Activated CD4-positive, CD25-positive, alpha-beta regulatory T cell treated with anti-CD3 and anti-CD28 coated beads, Interleukin-2, amount 50 U/mL, for 24 hours (primary cell): ENCODE measurements around the gene ERFL.
"Not testable (repeated sequence)": the region's sequence is repeated elsewhere in the genome, so short reads cannot be mapped to it uniquely, and the experiment has no call there.

Source experiments
- ATAC-seq, 2 donors: fragments of 150-1000 bp; cut with Tn5 transposase; one replicate each; pipeline ENCODE4 v1.10.0; 2021; ENCODE audit warnings: mild to moderate bottlenecking in 1 of 2, moderate library complexity in 1 of 2

The ERFL gene

DNA sequence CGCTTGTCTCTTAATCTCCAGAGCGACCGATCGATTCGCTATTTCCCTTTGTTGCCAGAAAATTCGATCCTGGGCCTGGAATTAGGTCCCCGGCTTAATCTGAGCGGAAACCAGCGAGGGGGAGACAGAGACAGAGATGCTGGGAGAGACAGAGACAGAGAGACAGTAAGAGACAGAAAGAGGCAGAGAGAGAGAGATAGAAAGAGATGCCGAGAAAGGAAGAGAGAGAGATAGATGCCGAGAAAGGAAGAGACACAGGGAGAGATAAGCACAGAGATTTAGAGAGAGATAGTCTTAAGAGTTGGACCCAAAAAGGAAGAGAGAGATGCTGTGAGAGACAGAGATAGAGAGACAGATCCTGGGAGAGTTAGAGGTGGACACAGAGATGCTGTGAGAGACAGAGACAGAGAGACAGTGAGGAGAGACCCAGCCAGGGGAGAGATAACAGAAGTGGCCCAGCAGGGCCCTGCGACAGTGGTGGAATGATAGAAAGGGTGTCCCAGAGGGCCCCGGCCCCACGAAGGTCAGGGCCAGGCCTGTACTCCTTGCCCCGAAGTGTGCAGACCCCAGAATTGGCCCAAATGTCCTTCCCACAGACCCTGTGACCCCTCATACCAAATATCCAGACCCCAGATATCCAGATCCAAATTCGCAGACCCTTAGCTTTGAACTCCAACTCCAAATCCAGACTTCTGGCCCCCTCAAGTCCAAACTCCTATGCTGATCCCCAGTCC lies 1.3 kb downstream of the ERFL start:
- no peak for ATAC-seq

DNA sequence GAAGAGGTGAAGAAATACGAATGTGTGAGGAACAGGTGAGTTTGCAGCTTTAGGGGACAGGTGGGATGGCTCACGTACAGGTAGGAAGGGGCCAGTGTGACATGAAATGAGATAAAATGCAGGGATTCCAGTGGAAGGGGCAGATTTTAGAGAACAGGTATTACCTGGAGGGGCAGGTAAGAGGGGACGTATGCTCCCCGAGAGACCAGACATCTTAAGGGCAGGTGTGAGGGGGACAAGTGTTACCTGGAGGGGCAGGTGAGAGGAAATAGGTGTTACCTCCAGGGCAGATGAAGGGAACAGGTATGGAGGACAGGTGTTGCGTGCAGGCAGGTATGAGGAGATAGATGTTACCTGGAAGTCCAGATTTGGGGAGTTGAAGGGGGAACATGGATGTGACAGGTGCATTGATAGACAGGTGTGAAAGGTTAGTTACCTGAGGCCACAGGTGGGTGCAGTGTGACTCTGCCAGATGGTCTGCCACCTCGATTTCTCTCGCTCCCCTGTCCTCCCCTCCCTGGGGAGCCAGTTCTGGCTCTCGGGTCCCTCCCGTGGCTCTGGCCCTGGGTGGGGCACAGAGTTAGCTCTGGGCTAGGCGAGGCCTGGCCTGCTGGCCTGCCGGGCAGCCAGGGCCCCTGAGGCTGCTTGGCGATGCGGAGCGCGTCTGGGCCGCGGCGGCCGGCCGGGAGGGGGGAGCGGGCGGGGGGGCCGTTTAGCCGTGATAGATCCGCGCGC lies 2.1 kb downstream of the ERFL start:
- no peak for ATAC-seq

DNA sequence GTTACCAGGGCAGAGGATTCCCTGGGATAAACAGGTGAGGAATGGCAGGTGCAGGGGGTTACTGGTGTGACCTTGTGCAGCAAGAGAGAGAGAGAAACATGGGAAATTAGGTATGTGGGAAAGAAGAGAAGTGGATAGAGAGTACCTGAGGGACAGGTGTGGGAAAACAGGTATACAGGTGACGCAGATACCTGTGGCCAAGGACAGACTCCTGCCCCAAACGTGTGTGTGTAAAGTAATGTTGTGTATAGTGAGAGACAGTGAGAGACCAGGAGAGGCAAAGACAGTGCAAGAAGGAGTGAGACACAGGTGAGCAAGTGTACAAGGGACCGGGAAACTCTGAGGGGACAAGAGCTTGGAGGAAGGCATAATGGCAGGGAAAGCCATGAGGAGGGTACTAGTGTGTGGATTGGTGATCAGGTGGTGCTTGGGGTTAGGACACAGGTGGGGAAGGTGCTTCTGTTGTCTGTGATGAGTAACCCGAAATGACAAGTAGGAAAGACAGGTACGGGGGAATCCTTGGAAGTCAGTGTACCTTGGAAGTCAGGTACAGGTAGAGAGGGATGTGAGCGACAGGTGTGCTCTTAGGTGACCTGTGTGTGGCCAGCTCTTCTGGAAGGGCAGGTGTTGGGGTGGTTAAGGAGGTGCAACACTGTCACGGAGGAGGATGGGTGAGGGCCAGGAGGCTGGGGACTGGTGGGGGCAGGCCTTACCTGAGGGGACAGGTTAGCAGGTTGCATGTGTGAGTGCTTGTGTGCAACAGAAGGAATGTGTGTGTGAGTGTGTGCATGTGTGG lies 2.8 kb downstream of the ERFL start:
- ATAC-seq: no peak

DNA sequence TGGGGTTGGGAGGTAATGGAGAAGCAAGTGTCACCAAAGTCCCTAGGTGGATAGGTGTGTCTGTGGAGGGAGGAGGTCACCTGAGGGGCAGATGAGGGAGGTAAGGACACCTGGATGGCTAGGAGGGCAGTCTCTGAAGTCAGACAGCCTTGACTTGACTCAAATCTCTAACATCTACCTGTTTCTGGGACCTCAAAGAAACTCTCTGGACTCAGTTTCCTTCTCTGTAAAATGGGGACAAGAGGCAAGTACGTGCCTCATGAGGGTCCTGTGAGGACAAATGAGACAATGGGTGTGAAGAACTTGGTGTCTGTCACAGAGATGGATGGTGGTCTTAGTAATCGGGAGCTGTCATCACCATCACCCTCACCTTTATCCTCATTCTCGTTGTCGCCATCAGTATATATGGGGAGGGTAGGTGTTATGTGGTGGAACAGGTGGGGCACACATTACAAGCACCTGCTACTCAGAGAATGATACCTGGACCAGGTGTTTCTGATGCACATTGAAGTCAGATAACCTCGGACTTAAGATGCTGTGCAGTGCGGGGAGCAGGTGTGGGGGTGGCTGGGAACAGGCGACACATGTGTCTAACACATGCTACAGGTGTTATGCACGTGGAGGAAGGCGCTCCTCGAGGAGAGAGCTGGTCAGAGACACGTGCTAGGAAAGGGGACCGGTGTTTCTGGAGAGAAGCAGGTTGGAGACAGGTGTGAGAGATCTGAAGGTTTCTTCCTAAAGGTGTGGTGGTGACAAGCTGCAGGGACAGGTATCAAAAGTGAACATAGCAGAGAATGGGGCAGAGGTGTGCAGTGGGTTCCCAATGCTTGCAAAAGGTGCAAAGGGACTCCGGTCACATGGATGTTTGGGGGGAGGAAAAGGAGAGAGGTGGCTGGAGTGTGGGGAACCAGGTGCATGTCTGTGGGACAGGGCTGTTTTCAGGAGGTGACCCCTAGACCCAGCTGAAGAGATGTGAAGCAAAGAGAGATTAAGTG lies 3.8 kb downstream of the ERFL start:
- ATAC-seq: no peak

DNA sequence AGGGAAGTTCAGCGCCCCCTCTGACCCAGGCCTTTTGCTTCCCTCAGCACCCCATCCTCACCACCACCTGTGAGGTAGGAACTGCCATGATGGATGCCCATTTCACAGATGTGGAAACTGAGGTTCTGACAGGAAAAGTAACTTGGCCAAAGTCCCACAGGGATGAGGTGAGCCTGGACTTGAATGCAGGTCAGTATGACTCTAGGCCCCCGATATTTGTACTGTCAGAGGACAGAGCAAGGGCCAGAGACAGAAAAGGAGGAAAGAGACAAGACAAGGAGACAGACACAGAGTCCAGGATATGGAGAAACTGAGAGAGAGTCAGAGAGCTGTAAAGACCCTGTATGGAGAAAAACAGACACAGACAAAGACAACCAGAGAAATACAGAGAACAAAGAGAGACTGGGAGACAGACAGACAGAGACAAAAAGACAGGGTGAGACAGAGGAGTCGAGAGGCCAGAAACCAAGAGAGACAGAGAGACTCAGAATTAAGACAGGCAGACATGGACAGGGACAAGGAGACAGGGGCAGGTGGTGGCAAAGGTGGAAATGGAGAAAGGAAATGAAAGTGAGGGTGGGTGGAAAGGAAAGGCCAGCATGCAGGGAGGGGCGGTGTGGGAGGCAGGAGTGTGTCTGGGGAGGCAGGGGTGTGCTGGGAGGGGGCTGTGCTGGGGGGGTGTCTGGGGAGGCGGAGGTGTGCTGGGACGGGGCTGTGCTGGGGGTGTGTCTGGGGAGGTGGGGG lies 5.0 kb downstream of the ERFL start:
- no peak for ATAC-seq

DNA sequence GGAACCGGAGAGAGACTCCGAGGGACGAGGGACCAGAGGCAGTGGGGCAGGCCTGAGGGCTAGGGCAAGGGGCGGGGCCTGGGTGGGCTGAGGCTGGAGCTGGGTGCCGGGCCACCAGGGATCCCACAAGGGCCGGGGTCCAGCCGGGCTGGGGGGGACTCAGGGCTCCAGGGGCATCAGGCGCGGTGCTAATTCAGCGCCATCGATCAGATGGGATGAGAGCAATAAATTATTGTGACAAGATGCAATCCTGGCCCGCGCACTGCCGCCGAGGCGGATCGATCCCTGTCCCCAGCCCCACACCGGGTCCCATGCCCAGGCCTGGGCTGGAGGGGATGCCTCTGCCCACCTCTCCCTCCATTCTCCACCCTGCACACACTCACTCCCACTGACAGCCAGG lies 5.7 kb downstream of the ERFL start:
- ATAC-seq: no peak

DNA sequence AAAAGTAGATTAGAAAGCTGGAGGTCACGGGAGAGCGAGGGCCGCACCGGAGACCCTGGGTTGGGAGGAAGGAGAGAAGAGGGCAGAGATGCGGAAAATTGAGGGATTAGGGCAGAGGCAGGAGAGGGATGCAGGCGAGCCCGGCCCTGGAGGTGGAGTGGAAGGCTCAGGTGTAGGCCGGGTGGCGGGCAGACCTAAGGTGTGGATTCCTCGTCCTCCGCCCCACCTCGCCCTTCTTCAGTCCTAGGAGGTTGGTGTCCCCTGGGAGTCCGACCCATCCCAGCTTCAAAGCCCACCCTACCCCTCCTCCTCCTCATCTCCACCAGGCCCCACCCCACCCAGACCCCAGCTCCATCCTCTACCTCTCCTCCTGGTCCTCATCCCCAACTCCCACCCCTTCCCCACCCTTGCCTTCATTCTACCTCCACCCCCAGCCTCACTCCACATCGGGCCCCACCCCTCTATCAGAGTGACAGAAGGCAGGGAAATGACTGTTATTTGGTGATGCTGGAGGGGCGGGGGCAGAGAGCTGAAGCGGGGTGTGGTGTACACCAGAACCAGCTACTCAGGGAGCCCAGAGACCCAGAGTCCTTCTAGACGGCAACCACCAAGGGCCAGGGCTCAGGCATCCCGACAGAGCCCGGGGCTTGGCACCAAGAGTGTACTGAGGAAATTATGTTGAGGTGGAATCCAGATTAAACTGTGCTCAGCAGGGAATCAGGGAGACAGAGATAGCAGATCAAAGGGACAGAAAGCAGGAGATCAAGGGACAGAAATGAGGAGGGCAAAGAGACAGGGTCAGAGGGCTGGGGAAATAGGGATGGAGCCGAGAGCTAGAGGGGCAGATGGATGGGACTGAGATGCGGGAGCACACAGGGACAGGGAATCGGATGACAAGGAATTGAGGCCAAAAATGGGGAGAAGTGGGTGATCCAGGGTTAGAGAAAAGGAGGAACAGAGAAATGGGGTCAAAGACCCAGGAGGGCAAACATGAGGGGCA lies 6.4 kb downstream of the ERFL start:
- ATAC-seq: no peak

DNA sequence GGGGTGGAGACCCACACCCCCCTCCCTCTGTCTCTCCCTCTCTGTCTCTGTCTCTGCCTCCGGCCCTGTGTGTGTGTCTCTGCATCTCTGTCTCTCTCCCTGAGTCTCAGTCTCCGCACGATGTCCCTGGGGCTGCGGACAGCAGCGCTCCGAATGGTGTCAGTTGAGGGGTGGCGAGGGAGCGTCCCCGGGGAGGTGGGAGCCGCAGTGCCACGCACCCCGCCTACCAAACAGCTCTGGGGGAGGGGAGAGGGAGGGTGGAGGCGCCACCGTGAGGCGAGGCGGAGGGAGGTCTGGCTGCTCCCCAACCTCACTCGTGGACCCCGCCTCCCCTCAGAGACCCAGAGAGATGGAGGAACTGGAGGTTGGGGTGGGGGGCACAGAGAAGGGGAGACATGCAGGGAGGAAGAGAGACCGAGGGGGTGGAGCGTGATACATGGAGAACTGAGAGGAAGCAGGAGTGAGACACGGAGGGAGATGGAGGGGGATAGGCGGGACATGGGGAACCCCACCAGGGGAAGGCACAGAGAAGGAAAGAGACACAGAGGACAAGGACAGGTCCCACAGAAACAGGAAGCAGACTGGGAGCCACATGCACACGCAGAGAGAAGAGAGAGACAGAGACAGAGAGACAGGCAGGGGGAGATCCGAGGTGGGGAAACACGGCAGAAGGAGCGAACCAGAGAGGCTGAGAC lies 7.2 kb downstream of the ERFL start:
- ATAC-seq: no peak

DNA sequence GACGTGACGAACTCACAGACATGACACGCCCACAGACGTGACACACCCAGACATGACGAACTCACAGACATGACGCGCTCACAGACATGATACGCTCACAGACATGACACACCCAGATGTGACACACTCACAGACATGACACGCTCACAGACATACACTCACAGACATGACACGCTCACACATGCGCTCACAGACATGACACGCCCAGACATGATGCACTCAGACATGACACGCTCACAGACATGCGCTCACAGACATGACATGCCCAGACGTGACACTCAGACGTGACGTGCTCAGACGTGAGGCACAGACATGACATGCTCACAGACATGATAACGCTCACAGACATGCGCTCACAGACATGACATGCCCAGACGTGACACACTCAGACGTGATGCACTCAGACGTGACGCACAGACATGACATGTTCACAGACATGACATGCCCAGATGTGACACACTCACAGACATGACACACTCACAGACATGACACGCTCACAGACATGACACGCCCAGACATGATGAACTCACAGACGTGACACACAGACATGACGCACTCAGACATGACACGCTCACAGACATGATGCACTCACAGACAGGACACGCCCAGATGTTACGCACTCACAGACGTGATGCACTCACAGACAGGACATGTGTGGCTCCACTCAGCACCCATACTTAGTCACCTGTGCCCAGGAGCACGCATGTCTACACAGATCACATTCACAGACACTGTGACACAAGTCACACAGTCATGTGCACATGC lies 8.1 kb downstream of the ERFL start:
- peak; percentile 29 to 34 for ATAC-seq

DNA sequence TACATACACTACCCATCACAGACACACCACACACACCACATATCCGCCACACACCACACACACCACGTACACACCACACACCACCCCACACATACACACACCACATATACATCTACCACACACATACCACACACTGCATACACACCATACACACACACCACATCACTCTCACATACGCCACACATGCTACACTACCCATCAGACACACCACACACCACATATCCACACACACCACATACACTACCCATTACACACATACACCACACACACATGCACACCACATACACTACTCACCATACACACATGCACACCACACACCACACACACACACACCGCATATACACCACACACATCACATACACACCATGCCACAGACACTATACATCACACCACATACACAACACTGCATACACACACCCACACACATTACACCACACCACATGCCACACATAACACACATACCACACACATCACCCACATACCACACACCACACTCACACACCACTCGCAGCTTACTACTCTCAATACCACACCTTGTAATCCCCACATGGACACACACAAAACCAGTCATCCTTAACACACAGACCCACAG lies 9.5 kb downstream of the ERFL start:
- no peak for ATAC-seq

DNA sequence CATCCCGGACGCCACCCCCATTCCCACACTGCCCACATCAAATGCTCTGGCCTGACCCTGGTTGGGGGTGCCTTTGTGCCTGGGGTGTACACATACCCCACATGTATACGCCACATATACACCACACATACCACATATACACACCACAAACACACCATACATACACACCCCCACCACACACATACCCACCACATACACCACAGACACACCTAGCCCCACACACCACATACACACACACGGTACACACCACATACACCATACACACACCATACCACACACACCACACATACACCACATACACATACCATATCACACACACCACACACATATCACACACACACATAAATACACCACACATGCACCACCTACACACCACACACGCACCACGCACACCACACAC lies 10.2 kb downstream of the ERFL start:
- no peak for ATAC-seq

DNA sequence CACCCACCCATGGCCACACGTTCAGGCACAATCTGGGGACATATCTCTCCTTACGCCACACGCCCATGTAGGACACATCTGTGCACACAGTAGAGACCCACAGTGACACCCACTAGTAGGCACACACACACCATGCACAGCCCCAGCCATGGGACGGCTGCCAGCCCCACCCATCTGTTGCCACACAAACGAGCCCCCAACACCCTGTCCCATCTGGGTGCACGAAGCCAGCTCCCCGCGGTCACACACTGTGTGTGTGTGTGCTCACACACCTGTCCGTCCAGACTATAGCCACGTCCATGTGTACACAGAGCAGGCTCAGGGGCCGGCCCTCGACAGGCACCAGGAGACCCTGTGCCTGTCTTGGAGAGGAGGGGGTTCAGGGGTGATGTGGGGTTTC lies 10.6 kb downstream of the ERFL start:
- no peak for ATAC-seq

DNA sequence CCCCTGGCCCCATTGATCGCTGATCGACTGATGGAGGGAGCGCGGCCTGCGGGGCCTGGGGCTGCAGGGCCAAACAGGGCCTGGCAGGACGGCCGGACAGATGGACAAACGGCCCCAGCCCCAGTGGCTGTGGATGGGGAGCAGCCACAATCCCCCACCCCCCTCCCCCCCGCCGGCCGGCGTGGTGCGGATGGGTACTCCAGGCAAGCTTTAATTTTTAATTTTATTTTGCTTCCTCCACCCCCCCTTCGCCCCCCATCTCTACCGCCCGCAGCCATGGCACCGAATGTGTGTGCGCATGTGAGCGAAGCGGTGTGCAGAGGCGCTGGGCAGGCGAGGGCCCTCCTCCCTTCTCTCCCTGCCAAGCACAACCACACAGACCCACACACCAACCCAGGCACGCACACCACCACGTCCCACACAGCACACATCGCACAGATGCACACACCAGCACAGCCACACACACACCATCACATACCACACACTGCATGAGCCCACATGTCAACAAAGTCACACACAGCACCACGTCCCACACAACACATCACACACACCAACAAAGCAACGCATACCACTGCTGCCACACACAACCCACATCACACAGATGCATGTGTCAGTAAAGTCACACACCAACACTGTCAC lies 12.4 kb downstream of the ERFL start:
- no peak for ATAC-seq

DNA sequence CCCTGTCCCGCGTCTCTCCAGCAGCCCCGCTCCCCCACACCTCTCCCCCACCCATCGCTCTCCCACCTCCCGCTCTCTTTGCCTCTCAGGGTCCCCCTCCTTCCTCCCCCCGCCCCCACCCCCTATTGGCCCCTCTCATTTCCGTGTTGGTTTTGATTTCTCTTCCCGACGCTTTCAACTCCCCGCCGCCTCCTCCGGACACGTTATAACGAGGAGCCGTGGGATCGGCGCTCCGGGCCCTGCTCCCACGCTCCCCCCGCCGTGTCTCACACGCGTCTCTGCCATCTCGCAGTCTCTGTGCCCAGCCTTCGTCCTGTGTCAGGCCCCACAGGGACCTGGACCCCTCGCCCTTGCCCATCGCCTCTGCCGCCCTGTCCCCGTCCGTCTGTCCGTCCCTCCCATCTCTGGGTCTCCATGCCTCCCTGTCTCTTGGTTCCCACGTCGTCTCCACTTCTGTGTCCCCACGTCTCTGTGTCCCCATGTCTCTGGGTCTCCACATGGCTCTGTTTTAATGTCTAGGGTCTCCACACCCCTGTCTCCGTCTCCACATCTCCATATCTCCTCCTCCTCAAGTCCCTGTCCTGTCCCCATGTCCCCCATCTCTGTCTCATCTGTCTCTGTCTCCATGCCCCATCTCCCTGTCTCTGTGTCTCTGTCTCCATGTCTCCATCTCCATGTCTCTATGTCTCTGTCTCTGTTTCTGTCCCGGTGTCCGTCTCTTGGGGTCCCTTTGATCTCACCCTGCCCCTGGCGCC lies 13.1 kb downstream of the ERFL start:
- no peak for ATAC-seq

DNA sequence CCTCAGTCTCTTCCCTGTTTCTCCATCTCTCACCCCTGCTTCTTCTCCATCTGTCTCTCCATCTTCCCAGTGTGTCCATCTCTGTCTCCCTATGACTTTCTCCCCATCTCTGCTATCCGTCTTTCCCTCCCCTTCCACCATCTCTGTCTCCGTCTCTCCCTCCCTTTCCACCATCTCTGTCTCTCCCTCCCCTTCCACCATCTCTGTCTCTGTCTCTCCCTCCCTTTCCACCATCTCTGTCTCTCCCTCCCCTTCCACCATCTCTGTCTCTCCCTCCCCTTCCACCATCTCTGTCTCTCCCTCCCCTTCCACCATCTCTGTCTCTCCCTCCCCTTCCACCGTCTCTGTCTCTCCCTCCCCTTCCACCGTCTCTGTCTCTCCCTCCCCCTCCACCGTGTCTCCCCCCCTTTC lies 13.8 kb downstream of the ERFL start:
- not testable (repeated sequence) for ATAC-seq

DNA sequence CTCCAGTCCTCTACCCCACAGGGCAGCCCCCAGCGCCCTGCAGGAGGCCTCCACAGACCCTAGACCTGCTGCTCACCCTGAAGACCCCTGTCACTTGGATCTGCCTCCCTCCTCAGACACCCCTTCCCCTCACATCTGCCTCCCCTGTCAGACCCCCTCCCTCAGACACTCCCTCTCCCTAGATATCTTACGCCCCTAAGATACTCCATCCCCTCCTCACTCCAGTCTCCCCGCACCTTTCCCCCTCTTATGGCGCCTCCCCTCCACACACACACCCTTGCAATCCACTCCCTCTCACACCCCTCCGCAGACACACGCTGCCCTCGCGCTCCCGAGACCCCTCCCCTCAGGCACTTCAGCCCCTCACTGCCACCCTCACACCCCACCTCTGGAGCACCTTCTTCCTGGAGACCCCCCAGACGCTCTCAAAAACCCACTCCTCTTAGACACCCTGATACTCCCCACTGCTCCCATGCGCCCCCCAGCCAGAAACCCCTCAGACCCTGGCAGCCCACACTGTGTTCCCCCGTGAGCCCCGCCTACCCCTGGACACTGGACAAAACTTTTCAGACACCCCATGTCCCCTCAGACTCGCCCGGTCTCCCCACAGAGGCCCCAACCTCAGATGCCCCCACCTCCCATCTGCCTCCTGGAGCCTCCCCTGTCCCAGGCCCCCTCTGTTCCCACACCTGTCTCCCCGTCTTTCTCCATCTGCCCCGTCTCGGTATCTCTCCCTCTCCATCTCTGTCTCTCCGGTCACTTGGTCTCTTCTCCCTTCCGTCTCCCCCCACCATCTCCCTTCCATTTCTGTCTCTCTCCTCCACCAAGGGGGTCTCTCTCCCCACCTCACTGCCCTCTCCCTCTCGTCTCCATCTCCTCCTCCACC lies 14.5 kb downstream of the ERFL start:
- ATAC-seq: peak; percentile 4 to 5
